ENCODE data around the gene HSP90AB1.
A peak's percentile ranks its signal among the peaks of the same experiment; 100 is the strongest.

Gene HSP90AB1

DNA sequence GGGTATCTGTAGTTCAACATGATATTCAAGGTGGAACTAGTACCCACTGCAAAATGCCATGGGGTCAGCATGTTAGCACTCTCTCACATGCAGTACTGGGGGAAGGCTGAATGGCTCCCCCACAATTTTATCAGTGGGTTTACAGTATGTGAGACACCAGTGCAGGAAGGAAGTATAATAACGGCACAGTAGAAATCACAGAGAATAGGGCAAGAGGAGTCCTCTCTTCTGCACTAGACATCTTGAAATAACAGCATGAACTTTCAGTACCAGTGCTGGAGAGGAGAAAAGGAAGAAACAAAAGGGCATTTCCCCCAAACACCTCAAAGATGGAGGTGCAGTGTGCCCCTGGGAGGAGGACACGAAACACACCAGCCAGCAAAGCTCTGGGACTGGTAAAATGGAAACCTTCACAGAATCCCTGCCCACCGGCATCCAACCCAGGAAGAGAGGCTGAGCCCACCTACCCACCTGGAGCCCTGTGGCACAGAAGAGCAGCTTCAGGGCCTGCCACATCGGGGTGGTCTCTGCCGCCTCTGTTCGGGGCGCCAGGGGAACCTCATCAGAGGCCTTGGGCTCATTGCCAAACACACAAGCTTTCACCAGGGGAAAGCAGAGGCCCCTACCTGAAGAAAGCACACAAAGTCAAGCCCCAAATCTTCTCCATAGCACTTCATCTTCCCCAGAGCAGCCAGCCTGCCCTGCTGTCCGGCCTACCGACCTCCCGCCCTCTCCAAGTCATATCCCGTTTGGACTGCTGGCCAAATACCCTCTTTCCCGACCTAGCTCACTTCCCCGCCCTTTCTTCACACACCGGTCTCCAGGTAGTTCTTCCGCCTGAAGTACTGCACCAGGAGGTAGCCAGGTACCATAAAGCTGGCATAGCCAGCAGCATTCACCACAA, 9.2 kb downstream of the HSP90AB1 start:
- DNase-seq, result no peak

- no peak for DNase-seq
Observed at GRCh38 chr6:44256775-44257024, 9.8 kb downstream of the HSP90AB1 start.

DNA sequence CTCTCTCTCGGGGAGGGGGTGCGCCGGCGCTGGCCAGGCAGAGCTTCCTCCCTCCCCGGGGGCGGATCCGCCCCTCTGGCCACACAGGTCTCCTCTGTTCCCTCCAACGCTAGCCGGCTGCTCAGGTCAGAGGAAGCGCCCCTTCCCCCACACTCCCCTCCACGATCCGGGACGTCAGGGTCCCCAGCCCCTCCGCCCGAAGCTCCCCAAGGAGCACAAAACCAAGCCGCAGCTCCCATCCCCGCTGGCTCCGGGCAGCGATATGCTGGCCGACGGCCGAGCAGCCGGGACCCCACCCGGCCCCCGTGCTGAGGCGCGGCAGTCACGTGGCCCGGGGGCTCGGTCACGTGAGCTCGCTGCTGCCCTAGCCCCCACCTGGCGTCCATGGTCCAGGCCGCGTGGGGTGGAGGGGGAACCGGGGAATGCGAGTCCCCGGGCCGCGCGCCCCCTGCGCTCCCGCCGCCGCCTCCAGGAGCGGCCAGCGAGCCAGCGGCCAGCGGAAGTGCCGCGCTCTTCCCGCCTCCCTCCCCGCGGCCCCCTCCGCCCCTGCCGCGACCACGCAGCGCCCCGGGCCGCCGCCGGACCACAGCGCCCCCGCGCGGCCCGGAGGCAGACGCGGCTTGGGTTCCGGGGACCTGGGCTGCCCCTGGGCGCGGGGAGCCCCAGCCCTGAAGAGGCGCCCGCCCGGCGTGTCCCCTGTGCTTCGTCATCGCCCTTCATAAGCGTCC, 10.3 kb downstream of the HSP90AB1 start, which contains the start of gene SLC35B2:
Gene SLC35B2, minus strand, starts transcription at position 504 of the 728 bp plus-strand sequence. Its CDS starts 118 bp downstream, at position 386.
- DNase-seq, result peak; percentile 23

DNA sequence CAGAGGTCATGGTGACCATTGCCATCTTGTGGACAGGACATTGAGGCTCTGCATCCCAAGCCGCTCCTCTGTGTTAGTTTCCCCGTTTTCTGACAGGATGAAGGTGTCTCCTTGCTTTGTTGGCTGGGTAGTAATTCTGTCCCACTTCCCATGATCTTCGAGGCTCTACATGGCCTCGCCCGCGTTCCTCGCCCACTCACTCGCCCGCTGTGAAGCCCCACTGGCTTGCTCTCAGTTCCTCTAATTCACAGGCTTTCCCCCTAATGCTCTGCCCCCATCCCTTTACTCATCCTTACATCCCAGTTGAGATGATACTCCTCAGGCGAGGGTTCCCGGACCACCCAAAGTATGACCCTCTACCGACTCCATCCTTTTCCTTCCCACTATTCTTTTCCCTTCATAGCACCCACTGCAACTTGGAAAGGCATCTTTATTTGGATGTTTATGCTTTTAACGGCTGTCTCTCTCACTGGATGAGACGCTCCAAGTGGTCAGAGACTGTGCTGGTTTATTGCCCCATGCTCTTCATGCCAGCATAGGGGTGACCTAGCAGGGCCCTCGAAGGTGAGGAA, 10.9 kb downstream of the HSP90AB1 start:
- DNase-seq, result no peak

- DNase-seq, result no peak
Observed at GRCh38 chr6:44258325-44258863, 11.5 kb downstream of the HSP90AB1 start.

DNA sequence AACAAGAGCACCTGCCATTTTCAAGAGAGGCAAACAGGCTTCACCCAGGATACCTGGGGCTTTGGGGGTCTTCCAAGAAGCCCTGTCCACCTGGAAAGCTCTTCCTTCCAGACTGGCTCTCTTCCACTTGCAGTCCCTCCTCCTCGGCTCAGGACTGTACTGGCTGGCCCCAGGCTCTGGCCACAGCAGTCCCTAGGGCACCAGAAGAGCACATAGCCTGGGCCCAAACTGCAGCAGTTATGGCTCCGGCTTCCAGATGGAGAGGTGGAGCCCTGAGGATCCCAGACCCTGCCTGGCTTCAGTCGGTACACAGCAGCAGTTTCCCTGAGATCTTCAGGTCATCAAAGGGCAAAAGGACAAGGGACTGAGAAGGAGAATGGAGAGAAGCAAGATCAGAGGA, 12.0 kb downstream of the HSP90AB1 start:
- no peak for DNase-seq

- no peak for DNase-seq
Observed at GRCh38 chr6:44260011-44260410, 13.1 kb downstream of the HSP90AB1 start.

- DNase-seq, result no peak
Observed at GRCh38 chr6:44260451-44261297, 13.8 kb downstream of the HSP90AB1 start.

GRCh38 chr6:44261581-44261980, 14.7 kb downstream of the HSP90AB1 start:
- DNase-seq, result no peak

GRCh38 chr6:44262467-44263353, 15.8 kb downstream of the HSP90AB1 start:
- no peak for DNase-seq

DNA sequence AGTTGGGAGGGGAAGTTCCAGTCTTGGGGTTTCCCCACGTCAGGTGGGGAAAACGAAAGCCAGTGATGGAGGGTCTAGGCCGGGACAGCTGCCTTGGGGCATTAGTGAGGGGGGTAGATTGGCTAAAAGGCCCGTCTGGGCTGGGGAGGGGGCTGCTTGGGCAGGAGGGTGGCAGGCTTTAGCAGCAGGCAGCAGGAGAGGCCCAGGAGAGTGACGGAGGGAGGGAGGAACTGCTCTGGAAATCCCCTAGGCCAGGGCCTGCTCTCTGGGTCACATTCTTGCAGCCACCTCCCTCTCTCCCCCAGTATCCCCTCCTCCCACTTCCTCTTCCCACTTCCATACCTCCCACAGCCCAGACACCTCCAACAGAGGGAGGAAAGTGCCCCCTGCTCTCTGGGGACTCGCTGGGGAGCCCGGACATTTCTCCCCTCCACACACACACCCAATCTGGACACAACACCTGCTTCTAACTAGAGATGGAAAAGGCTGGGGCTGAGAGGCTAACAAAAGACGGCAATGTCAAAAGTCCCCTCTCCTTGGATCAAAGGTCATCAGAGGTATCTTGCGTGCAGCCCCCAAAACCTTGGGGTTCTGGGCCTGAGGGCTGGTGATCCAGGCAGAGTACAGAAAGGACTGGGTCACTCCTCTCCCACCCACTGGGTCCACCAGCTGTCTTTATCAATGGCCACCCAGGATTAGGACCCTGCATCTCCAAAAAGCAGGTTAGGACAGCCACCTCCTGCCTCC, 16.6 kb downstream of the HSP90AB1 start:
- DNase-seq, result peak; percentile 21 to 33

- peak; percentile 38 to 87 for DNase-seq
Observed at GRCh38 chr6:44264154-44265006, 17.5 kb downstream of the HSP90AB1 start.

DNA sequence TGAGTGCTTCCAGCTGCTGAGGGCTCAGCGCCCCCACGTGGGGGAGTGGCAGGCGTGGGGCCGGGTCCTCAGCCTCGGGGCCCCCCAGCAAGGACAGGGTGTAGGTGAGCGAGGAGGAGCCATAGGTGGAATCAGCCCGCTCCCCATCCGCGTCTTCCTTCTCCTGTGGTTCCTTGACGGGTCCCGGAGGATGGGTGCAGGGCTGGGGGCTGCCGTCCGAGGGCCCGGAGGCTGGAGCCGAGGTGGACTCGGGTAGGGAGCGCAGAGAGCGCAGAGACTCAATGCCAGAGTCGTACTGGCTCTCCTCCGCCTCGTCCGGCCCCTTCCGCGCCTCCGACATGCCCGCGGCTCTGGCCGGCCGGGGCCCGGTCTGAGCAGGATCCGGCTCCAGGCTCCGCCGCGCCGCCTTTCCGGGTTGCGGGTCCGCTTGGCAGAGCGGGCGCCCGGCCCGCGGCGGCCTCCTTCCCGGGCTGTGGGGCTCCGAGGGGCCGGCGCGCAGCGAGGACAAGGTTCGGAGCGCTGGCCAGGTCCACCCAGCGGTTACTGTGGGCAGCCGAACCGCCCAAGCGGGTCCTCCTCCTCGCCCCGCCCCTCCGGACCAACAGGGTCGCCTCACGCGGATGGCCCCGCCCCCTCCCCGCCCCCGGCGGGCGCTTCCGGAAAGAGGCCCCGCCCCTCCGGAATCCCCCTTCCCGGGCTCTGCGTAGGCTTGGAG, 18.3 kb downstream of the HSP90AB1 start, which contains the start of gene NFKBIE:
Gene NFKBIE, minus strand, starts transcription at position 545 of the 715 bp plus-strand sequence. Its CDS starts 205 bp downstream, at position 340.
- DNase-seq, result peak in 1 of 2 donors; percentile 94

GRCh38 chr6:44265722-44266233, 18.9 kb downstream of the HSP90AB1 start:
- peak in 1 of 2 donors; percentile 84 for DNase-seq

DNA sequence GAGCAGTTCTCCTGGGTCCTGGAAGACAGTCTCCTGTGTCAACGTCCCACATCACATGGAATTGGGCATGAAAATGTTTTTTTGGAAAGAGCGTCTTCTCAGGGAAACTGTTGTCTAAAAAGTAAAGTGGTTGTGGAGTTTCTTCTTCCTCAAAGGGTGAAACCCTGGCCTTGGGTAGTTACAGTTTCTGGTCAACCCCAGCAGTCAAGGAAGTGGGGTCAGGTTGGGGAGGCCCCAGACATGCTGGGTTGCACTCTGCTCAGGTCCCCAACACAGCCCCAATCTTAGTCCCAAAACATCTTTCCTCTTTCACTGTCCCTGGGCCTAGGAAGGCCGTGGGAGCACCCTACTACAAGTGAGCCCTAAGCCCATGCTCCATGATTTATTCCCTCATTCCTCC, 19.4 kb downstream of the HSP90AB1 start:
- DNase-seq, result no peak

GRCh38 chr6:44267252-44267651, 20.4 kb downstream of the HSP90AB1 start:
- DNase-seq, result no peak

DNA sequence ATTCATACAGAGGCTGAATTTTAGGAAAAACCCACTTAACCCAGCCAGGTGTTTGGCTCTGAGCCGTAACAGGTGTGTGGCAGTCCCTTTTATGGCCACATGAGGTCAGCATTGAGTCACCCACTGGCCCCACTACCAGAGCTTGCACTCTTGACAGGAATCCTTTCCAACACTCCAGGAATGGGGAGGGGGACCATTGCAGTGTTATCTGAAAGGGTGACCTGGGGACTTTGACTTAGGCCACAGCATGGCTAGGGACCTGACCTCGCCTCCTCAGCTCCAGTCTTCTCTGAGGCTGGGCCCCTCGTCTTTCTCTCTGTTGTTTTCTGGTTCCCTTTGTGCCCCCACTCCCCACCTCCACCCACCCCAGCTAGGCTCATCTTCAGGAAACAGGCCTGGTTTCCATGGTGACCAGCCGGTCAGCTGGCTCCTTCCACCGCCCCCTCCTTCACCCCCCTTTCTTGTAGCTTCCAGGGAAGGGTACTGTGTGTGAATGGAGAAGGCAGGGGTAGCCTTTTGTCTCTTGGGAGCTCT, 21.3 kb downstream of the HSP90AB1 start:
- no peak for DNase-seq

DNA sequence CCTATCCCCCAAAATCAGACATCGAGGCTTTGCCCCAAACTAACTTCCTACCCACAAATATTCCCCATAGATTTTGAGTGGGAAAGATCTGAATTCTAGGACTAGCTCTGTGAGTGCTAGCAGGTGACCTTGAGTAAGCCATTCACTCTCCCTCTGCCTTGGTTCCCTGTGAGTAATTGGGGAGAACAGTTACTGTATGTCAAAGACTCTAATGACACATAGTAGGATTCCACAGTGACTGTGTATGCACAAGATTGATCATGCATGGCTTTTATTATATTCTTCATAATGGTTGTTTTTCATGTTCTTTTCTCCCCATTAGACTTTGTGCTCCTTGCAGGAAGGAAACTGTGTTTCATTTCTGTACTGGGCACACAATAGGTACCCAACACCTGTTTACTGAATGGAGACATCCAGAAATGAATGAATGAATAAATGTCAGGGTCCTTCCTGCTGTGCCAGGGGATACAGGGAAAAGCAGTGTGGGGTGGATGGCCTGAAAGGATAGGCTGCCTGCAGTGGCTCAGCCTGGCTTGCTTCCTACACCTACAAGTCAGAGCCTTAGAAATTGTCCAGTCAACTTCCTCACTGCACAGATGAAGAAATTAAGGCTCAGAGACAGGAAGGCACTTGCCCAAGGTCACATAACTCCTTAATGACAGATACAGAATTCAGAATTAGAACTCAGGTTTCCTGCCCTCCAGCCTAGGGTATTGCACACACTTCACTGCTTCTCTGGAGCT, 22.4 kb downstream of the HSP90AB1 start:
- no peak for DNase-seq

All from bone marrow (tissue), 2 donors.